ENCODE measurements around the gene RARS1. TPM values are rescaled to one million over a fixed set of nuclear protein-coding genes. Genes with fewer than 3 reads are reported as not detected.

RARS1 gene
- total RNA-seq, 2 experiments from 2014 or later = 69.9 to 71.4 TPM

DNA sequence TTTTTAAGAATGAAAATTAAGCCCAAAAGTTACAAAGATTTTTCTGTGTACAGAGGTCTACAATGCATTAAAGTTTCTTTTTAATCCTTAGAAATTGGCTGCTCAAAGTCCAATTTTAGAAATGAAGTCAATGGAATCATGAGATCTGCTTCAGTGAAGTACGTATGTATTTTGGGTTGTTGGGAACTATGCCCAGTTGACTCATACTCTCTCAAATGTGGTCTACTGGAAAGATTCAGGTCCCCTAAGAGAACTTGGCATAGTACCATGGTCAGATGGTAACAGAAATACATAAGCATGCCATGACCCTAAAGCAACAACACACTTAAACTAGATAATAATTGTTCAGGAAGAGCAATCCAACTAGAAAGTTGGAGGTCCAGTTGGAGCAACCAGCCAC, 65.9 kb downstream of the RARS1 start:
- POLR2A ChIA-PET = no interaction called here
- DNase-seq = no peak
- ATAC-seq (ENCODE audit: low read depth) = no peak
- Mint-ChIP-seq H3K4me3 (no peak overlapping the region), H3K27ac (no peak overlapping the region), H3K27me3 (no peaks in the 10 kb centered on the region), H3K4me1 (no peaks in the 10 kb centered on the region), H3K36me3 (peaks cover 50% of the 10 kb centered on the region), H3K9me3 (peaks cover 4% of the 10 kb centered on the region)

DNA sequence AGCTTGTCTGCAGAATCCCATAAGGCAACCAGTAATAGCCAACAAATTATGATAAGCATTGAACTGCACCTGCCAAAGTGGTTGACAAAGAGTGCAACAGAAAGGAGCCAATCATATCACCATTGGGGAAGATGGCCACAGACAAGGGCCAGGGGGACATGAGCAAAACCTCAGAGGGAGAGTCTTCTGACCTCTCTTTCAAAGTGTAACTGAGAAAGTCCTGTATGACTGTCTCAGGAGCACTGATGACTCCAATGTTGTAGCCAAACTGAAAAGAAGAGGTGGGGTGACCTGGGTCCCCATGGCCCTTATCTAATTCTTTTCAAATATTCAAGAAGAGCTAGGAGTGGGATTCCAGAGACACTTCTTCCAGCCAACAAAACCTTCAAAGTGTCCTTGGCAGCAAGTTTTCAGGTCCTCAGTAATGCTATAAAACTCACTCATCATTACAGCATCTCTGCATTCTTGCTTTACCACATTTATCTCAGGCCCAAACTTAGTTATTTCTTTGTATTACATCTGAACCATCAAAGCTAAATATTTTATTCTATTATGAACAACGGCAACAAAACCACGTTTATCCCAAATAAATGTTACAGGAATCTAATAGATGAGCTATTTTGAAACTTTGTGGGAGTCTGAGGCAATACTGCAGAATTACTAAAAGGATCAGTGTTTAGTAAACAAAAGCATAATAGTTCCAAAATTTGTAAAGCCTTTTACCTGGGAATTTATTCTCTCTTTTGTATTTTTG, 67.3 kb downstream of the RARS1 start:
- Mint-ChIP-seq H3K36me3 (peaks cover 44% of the 10 kb centered on the region), H3K4me1 (no peaks in the 10 kb centered on the region), H3K4me3 (no peak overlapping the region), H3K27ac (no peak overlapping the region), H3K27me3 (no peaks in the 10 kb centered on the region), H3K9me3 (no peaks in the 10 kb centered on the region)
- no peak for ATAC-seq (ENCODE audit: low read depth)
- no peak for DNase-seq
- POLR2A ChIA-PET = no interaction called here

DNA sequence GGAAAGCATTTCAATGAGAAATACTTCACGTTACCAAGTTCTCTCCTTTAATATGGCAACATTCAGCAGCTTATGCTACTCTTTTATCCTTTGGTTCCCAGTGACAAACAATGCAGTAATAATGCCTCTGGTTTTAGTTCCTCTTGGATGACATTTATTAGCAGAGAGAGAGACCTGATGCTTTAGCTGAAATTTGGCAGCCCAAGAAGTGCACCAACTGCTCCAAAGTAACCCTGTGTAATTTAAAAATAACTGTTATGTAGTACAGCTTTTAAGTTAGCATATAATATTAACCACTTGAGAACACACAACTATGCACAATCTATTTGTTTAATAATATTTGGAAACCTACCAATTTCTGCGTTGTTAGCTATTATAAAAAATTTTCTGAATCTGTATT, 71.1 kb downstream of the RARS1 start:
- POLR2A ChIA-PET = no interaction called here
- Mint-ChIP-seq H3K4me3 (no peak overlapping the region), H3K9me3 (no peaks in the 10 kb centered on the region), H3K36me3 (peaks cover 47% of the 10 kb centered on the region), H3K4me1 (peaks cover 2% of the 10 kb centered on the region), H3K27me3 (no peaks in the 10 kb centered on the region), H3K27ac (no peak overlapping the region)
- DNase-seq (no peak), ATAC-seq (ENCODE audit: low read depth) (no peak)

DNA sequence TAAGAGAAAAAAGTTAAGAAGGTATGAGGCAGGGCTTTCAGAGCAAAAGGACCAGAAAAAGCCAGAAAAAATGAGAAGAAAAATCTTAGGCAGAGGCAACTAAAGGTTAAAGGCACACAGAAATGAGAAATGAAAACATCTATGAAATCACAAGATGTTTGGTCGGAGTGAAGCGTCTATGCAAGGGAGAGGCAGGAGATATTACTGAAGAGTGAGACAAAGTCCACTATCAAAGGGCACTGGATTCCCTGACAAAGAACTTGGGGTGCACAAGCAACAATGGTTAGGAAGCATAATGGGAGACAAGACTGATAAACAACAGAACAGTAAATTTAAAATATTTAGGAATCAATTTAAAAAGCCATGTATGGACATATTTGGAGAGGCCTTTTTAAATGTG, 76.0 kb downstream of the RARS1 start:
- Mint-ChIP-seq H3K27ac (no peak overlapping the region), H3K27me3 (no peaks in the 10 kb centered on the region), H3K4me1 (peaks cover 3% of the 10 kb centered on the region), H3K36me3 (peaks cover 30% of the 10 kb centered on the region), H3K4me3 (no peak overlapping the region), H3K9me3 (no peaks in the 10 kb centered on the region)
- DNase-seq = no peak
- no peak for ATAC-seq (ENCODE audit: low read depth)
- POLR2A ChIA-PET = no interaction called here

DNA sequence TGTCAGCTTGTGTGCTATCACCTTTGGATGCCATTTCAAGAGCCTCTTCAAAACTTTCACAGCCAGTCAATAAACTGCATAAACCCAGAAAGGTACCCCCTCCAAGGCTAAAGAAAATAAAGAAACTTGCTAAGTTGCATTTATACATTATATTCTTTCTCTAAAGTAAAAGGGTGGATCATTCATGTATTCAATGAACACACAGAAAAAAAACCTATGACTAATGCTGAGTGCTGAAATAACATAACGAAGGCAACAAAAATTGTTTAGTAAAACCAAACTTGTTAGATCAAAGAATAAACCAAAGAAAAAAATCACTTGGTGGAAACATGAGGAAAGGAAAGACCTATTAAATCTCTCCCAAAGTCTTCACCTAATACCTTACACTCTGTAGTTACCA, 77.7 kb downstream of the RARS1 start:
- peaks cover 37% of the 10 kb centered on the region for H3K36me3 Mint-ChIP-seq

DNA sequence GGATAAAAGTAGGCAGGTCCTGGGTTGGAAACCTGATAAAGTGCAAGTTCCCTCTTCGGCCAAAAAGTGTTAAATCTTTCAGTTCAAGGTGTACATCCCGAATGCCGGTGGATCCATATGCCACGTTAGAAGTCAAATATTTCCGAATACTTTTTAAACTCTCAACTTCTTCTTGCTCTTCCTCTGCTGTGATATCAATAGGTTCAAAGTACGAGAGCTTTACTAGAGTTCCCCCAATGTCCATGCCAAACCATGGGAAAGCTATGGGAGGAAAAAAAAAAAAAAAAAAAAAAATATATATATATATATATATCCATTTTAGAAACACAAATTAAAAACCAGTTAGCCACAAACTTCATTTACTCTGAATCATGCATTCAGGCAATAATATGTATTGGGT, 82.5 kb downstream of the RARS1 start:
- no peak overlapping the region for H3K4me3 Mint-ChIP-seq
- POLR2A ChIA-PET = no interaction called here
- no peak for DNase-seq
- H3K4me1 Mint-ChIP-seq = peaks cover 10% of the 10 kb centered on the region
- no peaks in the 10 kb centered on the region for H3K27me3 Mint-ChIP-seq
- peaks cover 27% of the 10 kb centered on the region for H3K36me3 Mint-ChIP-seq
- no peak for ATAC-seq (ENCODE audit: low read depth)
- H3K9me3 Mint-ChIP-seq = no peaks in the 10 kb centered on the region
- H3K27ac Mint-ChIP-seq = no peak overlapping the region

More for the DNA sequence above, 77.7 kb downstream of the RARS1 start:
- Mint-ChIP-seq H3K4me1 (peaks cover 5% of the 10 kb centered on the region), H3K9me3 (no peaks in the 10 kb centered on the region), H3K27ac (no peak overlapping the region), H3K27me3 (no peaks in the 10 kb centered on the region), H3K4me3 (no peak overlapping the region)
- POLR2A ChIA-PET = no interaction called here
- DNase-seq (no peak), ATAC-seq (ENCODE audit: low read depth) (no peak)

Small RNA genes within 50 kb of the gene (microRNA-seq; reads per million reads assigned to microRNA genes)
- gene MIR103A1 (not detected), gene MIR103B1 (not detected)

Other genes with a start within 250 kb of the RARS1 start
- under 1 TPM; 0.22 to 0.82 TPM for gene WWC1, start 194.8 kb upstream of the RARS1 start, total RNA-seq
- not detected for gene FBLL1, start 42.8 kb downstream of the RARS1 start, total RNA-seq
- gene PANK3, start 92.9 kb downstream of the RARS1 start, total RNA-seq = 10 to 100 TPM; 51.3 to 52.2 TPM